Measurements from ENCODE around the gene CCDC63.

DNA sequence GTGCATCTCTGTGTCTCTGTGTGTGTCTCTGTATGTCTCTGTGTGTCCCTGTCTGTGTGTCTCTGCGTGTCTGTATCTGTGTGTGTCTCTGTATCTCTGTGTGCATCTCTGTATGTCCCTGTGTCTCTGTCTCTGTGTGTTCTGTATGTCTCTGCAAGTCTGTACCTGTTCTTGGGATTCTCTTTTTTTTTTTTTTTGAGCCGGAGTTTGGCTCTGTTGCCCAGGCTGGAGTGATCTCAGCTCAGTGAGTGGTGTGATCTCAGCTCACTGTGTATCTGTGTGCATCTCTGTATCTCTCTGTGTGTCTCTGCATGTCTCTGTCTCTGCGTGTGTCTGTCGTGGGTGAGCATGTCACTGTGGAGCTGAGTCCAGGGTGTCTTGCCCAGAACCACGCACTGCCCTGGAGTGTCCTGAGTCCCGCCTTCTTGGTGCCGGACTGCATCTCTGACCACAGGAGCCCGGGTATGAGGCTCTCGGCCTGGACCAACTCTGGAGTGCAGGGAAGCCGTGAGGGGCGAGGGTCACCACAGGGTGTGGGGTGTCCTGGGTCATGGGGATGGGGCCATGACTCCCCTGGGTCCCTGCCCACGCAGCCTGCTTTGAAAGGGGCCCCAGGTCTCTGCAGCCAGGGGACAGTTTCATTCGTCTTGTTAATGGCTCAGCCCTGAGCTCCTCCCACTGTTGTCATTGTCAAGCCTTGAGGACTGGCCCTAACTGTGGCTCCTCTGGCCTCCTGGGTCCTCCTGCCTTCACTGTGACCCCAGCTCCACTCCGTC is 61.8 kb downstream of the CCDC63 start:
- TF ChIP-seq, protein P1, sequence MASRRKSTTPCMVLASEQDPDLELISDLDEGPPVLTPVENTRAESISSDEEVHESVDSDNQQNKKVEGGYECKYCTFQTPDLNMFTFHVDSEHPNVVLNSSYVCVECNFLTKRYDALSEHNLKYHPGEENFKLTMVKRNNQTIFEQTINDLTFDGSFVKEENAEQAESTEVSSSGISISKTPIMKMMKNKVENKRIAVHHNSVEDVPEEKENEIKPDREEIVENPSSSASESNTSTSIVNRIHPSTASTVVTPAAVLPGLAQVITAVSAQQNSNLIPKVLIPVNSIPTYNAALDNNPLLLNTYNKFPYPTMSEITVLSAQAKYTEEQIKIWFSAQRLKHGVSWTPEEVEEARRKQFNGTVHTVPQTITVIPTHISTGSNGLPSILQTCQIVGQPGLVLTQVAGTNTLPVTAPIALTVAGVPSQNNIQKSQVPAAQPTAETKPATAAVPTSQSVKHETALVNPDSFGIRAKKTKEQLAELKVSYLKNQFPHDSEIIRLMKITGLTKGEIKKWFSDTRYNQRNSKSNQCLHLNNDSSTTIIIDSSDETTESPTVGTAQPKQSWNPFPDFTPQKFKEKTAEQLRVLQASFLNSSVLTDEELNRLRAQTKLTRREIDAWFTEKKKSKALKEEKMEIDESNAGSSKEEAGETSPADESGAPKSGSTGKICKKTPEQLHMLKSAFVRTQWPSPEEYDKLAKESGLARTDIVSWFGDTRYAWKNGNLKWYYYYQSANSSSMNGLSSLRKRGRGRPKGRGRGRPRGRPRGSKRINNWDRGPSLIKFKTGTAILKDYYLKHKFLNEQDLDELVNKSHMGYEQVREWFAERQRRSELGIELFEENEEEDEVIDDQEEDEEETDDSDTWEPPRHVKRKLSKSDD (CRISPR knock-in tag; IDR thresholded peaks at IDR 0.05; ENCODE audit: low read depth): no peak
- TF ChIP-seq ZNF644 (CRISPR knock-in tag; IDR thresholded peaks at IDR 0.05; ENCODE audit: low read depth) (no peak), ATF3 (CRISPR knock-in tag; IDR thresholded peaks at IDR 0.05) (no peak), ZNF280D (CRISPR knock-in tag; IDR thresholded peaks at IDR 0.05) (no peak), RFX3 (CRISPR knock-in tag; IDR thresholded peaks at IDR 0.05) (no peak), SIN3A (IDR thresholded peaks at IDR 0.05; ENCODE audit: borderline replicate concordance, low read depth, low read length) (no peak), SMC3 (IDR thresholded peaks at IDR 0.05; ENCODE audit: low read length) (no peak), DNMT1 (CRISPR knock-in tag; IDR thresholded peaks at IDR 0.05) (no peak)
- TF ChIP-seq, protein P2, sequence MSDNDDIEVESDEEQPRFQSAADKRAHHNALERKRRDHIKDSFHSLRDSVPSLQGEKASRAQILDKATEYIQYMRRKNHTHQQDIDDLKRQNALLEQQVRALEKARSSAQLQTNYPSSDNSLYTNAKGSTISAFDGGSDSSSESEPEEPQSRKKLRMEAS (IDR thresholded peaks at IDR 0.05): no peak

Data from HepG2 (cell line).